ENCODE results near the gene CYB5B.
A peak's percentile ranks its signal among the peaks of the same experiment; 100 is the strongest.

CYB5B gene

GRCh38 chr16:69486272-69486671 is 61.9 kb downstream of the CYB5B start:
- no peak overlapping the region for H3K4me3 ChIP-seq (ENCODE audit: low read depth, low read length)
- TF ChIP-seq, protein P1, sequence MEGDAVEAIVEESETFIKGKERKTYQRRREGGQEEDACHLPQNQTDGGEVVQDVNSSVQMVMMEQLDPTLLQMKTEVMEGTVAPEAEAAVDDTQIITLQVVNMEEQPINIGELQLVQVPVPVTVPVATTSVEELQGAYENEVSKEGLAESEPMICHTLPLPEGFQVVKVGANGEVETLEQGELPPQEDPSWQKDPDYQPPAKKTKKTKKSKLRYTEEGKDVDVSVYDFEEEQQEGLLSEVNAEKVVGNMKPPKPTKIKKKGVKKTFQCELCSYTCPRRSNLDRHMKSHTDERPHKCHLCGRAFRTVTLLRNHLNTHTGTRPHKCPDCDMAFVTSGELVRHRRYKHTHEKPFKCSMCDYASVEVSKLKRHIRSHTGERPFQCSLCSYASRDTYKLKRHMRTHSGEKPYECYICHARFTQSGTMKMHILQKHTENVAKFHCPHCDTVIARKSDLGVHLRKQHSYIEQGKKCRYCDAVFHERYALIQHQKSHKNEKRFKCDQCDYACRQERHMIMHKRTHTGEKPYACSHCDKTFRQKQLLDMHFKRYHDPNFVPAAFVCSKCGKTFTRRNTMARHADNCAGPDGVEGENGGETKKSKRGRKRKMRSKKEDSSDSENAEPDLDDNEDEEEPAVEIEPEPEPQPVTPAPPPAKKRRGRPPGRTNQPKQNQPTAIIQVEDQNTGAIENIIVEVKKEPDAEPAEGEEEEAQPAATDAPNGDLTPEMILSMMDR (IDR thresholded peaks at IDR 0.05; ENCODE audit: borderline replicate concordance, insufficient read depth, low read depth, low read length): no peak

DNA sequence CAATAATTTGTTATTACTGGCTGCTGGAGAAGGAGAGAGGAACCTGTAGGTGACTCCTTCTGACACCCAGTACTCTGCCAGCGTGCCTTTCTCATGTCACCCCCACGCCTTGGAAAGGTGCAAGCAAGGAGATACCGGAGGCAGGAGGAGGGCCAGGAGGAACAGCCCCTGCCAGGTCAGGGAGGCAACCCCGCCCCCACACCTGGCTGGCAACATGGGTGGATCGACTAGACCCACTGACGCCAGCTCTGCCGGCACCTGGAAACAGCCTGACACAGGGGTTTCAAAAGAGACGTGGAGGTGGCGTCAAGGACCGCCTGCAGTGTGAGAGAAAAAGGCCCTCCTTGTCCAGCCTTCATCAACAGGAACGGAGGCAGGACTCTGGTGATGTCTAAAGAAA is 62.3 kb downstream of the CYB5B start:
- TF ChIP-seq, protein P1 (IDR thresholded peaks at IDR 0.05; ENCODE audit: borderline replicate concordance, insufficient read depth, low read depth, low read length): no peak

DNA sequence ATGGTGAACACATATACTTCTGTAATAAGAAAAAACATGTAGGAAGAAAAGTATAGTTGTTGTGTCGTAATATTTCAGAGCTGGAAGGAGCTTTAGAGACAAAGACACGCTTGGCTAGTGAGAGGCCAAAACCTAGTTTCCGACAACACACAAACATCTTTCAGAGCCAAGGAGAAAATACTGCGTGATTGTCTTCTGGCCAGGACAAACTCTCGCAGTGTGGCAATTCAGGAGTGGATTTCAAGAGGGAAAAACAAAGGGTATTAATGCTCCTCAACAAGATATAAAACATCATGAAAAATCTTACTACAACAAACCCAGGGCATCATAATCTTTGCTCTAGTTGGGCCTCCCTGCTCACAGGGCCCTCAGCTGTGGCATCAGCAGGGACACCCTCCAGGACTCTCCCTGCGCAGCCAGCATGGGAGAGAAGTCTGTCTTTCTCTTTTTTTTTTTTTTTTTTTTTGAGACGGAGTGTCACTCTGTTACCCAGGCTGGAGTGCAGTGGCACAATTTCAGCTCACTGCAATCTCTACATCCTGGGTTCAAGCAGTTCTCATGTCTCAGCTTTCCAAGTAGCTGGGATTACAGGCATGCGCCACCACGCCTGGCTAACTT is 66.4 kb downstream of the CYB5B start:
- no peak overlapping the region for H3K4me3 ChIP-seq (ENCODE audit: low read depth, low read length)
- TF ChIP-seq, protein P1 (IDR thresholded peaks at IDR 0.05; ENCODE audit: borderline replicate concordance, insufficient read depth, low read depth, low read length): no peak

More for the DNA sequence above, 62.3 kb downstream of the CYB5B start:
- no peak overlapping the region for H3K4me3 ChIP-seq (ENCODE audit: low read depth, low read length)

GRCh38 chr16:69494991-69495392 is 70.6 kb downstream of the CYB5B start:
- TF ChIP-seq, protein P1 (IDR thresholded peaks at IDR 0.05; ENCODE audit: borderline replicate concordance, insufficient read depth, low read depth, low read length): peak; percentile 31; the same call in 1 of the 2 replicates
- no peak overlapping the region for H3K4me3 ChIP-seq (ENCODE audit: low read depth, low read length)

DNA sequence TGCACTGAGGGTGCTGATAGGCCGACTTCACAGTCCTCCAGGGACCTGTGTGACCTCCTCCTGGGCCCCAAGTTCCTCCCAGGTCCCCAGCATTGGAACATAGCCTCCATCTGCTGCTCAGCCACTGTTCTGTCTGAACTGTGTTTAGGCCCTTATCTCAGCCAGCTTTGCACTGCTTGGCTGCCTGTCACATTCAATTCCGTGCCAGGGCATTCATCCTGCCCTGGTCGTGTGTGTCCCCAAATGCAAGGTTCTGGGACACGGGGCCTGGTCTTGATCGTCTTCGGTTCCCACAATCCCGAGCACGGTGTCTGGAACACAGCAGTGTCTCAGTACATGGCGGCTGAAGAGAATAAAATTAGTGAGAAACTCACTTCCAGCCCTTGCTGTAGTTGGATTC is 71.4 kb downstream of the CYB5B start:
- TF ChIP-seq, protein P1 (IDR thresholded peaks at IDR 0.05; ENCODE audit: borderline replicate concordance, insufficient read depth, low read depth, low read length): no peak
- no peak overlapping the region for H3K4me3 ChIP-seq (ENCODE audit: low read depth, low read length)

DNA sequence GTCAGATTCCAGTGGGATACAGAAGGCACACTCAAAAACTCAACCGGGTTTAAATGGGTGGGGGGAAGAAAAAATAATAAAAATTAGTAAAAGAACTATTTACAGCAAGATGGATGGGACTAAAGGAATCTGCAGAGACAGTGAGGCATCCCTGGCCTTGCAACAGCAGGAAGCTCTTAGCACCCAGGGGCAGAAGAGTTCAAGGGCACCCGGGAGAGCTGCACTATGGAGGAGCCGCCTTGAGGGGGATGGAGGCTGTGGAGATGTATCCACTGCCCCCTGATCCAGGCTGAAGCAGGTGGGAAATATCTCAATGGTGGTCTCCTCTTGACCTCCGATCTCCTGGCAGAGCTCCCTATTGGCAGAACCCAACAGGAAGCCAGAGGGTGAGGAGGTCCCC is 72.0 kb downstream of the CYB5B start:
- TF ChIP-seq, protein P1 (IDR thresholded peaks at IDR 0.05; ENCODE audit: borderline replicate concordance, insufficient read depth, low read depth, low read length): no peak
- H3K4me3 ChIP-seq (ENCODE audit: low read depth, low read length): no peak overlapping the region

GRCh38 chr16:69496896-69497295 is 72.5 kb downstream of the CYB5B start:
- TF ChIP-seq, protein P1 (IDR thresholded peaks at IDR 0.05; ENCODE audit: borderline replicate concordance, insufficient read depth, low read depth, low read length): no peak

More at GRCh38 chr16:69496896-69497295, 72.5 kb downstream of the CYB5B start:
- no peak overlapping the region for H3K4me3 ChIP-seq (ENCODE audit: low read depth, low read length)
